Fibroblast of villous mesenchyme (primary cell): ENCODE results near the gene LINGO1. TPM values are rescaled to one million over a fixed set of nuclear protein-coding genes. Genes with fewer than 3 reads are reported as not detected.
A peak's percentile ranks its signal among the peaks of the same experiment; 100 is the strongest.

ENCODE experiments used
- DNase-seq: peaks from one replicate; pipeline ENCODE4 v3.0.0-alpha.2; 2010; ENCODE audit warnings: low read depth
- H3K4me3 ChIP-seq: 2 replicates; pipeline ENCODE4 v1.5.1; 2011; ENCODE audit warnings: low read depth, mild to moderate bottlenecking, low read length
- total RNA-seq: library from RNA; depleted of rRNA; stranded (reverse); fragments of >200 nt; gene quantifications from 2 replicates; pipeline ENCODE4 v1.2.3, GENCODE V29; 2012
- TF ChIP-seq, protein P1 (sequence below): IDR thresholded peaks from 2 replicates; pipeline ENCODE4 v1.5.1; 2012; ENCODE audit warnings: low read depth, mild to moderate bottlenecking, low read length; ENCODE audit not compliant: insufficient read depth

LINGO1 gene
- total RNA-seq, 1 donor = not detected

DNA sequence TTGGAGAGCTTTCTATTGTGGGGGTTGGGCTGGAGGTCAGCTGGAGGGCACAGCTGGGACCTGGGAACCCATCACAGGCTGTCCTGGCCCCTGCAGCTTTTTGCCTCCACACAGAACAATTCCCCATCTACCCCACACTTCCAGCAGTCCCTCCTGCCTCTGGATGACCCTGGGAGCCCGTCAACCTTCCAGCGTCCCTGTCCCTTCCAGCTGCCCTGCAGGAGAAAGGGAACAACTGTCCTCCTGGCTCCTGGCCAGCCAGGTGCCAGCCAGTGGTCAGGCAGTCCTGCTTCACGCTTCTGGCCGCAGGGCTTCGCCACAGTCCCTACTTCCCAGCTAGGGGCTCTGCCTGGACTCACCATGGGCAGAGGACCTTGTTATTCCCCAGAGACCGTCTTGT lies 27.2 kb downstream of the LINGO1 start:
- TF ChIP-seq, protein P1, sequence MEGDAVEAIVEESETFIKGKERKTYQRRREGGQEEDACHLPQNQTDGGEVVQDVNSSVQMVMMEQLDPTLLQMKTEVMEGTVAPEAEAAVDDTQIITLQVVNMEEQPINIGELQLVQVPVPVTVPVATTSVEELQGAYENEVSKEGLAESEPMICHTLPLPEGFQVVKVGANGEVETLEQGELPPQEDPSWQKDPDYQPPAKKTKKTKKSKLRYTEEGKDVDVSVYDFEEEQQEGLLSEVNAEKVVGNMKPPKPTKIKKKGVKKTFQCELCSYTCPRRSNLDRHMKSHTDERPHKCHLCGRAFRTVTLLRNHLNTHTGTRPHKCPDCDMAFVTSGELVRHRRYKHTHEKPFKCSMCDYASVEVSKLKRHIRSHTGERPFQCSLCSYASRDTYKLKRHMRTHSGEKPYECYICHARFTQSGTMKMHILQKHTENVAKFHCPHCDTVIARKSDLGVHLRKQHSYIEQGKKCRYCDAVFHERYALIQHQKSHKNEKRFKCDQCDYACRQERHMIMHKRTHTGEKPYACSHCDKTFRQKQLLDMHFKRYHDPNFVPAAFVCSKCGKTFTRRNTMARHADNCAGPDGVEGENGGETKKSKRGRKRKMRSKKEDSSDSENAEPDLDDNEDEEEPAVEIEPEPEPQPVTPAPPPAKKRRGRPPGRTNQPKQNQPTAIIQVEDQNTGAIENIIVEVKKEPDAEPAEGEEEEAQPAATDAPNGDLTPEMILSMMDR = no peak
- H3K4me3 ChIP-seq = no peak overlapping the region
- no peak for DNase-seq

DNA sequence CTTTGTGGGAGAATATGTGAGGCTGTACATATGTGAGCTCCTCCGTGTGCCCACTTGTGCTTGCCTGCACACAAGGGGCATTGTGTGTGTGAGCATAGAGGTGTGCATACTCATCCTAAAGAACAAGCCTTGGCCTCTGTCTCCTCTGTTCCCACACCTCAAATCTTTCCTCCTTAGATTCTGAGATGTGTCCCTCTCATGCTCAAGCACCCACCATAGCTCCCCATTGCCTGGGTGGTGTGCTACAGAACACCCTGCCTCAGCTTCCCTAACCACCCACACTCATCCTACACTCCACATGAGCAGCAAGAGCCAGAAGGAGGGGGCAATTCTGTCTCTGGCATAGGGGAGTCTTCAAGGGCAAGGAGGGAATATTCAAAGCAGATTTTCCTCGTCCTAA lies 27.7 kb downstream of the LINGO1 start:
- TF ChIP-seq, protein P1 = no peak
- H3K4me3 ChIP-seq = no peak overlapping the region
- DNase-seq = no peak

DNA sequence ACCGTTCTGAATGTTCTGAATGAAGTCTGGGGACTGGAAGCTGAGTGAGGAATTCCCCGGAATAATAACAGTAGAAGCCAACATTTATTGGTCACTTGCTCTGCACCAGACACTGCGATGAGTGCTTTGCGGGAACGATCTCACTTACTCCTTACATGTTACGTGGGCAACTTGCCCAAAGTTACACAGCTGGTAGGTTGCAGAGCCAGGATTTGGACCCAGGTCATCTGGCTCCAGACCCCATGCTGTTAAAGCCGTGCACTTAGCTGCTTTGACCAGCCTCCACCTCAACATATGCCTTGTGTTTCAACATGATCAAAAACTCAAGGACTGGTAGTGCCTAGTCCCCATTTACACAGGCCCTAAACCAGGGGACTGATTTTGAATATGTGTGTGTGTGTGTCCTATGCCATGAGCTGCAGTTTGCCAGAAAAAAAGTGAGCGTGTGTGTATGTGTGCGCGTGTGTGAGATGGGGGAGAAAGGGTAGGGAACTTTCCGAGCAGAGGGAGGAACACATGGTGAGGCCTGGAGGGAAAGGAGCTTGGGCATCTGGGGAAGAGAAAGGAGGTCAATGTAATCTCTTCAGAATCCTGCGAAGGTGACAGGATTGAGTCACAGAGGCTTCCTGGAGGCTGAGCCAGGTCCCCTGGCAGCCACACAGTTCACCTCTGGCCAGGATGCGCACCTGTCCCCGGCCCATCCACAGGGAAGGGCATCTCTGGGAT lies 28.9 kb downstream of the LINGO1 start:
- TF ChIP-seq, protein P1 = no peak

DNA sequence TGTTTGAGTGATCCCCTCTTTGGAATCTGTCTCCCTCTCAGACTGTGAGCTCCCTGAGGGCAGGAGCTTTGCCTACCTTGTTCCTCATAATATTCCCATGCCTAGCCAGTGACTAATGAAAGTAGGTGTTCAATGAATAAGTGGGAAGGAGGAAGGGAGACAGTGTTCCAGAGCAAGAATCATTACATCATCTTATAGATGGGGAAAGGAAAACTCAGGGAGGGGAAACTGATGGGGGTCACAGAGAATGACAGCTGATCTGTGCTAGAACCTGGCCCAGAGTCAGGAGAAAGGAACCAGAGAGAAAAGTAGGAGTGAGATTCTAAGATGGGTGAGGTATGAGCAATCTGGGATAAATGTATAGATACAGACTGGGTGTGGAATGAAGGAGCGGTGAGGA lies 29.9 kb downstream of the LINGO1 start:
- no peak for DNase-seq
- TF ChIP-seq, protein P1 = no peak
- no peak overlapping the region for H3K4me3 ChIP-seq

More for the DNA sequence above, 28.9 kb downstream of the LINGO1 start:
- no peak overlapping the region for H3K4me3 ChIP-seq
- DNase-seq = no peak

DNA sequence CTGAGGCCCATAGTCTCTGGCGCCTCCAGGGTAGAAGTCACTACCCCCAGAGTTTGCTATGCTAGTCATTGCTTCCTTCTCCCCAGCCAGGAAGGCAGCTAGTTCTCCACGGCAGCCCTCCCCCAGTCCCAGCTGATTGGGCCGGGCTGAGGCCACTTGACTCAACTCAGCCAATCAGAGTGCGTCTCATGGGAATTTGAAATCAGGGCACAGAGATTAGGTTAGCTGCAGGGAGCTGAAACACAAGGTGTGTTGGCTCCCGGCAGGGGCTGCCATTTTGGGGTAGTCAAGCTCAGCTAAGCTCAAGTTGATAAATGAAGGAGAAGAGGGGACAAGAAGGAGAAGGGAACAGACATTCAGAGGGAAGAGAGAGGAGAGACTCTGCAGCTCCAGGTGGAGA lies 32.8 kb downstream of the LINGO1 start:
- peak; percentile 23 for DNase-seq
- no peak overlapping the region for H3K4me3 ChIP-seq
- TF ChIP-seq, protein P1 = no peak

DNA sequence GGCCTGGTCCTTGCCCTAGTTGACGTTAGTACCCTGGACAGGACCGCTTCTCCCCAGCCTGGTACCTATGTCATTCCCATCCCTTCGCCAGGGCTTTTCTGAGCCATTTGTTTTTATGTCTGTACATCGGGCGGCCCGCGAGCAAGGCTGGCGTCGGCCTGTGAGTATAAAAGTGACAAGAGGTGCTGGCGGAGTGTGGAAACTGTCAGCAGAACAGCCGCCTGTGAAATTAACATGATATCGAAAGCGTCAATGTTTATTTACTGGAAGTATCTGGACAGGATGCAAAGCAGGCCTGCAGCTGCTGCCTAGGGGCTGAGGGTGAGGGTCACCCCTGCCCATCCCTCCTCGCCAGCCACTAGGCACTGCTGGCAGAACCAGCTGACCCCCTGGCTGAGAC lies 33.4 kb downstream of the LINGO1 start:
- no peak overlapping the region for H3K4me3 ChIP-seq
- no peak for DNase-seq
- TF ChIP-seq, protein P1 = no peak

DNA sequence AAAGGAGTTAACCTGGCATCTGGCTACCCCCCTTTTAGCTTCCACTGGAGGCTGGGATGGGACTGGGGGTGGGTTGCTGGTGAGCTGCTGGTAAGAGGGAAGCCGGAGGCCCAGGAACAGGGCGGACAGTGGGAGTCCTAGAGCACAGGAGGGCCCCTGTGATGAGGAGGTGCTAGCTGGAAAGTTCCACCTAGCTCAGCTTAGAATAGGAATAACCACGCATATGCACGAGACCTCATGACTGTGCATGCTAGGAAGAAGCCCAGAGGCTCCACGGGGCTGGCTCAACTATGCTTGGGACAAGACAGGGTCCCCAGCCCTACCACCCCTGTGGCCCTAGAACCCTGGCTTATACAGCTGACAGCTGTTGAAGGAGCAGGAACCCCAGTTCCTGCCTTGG lies 34.1 kb downstream of the LINGO1 start:
- TF ChIP-seq, protein P1 = no peak
- DNase-seq = no peak
- no peak overlapping the region for H3K4me3 ChIP-seq
